Measurements from ENCODE around the gene KRTAP17-1.
"Not testable (repeated sequence)": the region's sequence is repeated elsewhere in the genome, so short reads cannot be mapped to it uniquely, and the experiment has no call there.

Gene KRTAP17-1

GRCh38 chr17:41301916-41302901 lies 13.3 kb downstream of the KRTAP17-1 start, which contains the start of gene KRTAP29-1:
TSS of gene KRTAP29-1 (minus strand) at chr17:41302851. CDS start at chr17:41302851, 0 bp downstream.
- DNase-seq, result no peak

- DNase-seq, result no peak
These were observed 14.2 kb downstream of the KRTAP17-1 start for GRCh38 chr17:41301204-41301790.

- no peak for DNase-seq
These were observed 16.9 kb downstream of the KRTAP17-1 start for GRCh38 chr17:41298458-41299135.

- no peak for DNase-seq
These were observed 18.7 kb downstream of the KRTAP17-1 start for GRCh38 chr17:41296846-41297245.

GRCh38 chr17:41294016-41294415 lies 21.5 kb downstream of the KRTAP17-1 start:
- peak; percentile 71 for DNase-seq

GRCh38 chr17:41287050-41287449 lies 28.5 kb downstream of the KRTAP17-1 start:
- no peak for DNase-seq

- peak; percentile 21 for DNase-seq
These were observed 31.0 kb downstream of the KRTAP17-1 start for GRCh38 chr17:41284546-41284945.

- DNase-seq, result peak; percentile 95
These were observed 31.5 kb downstream of the KRTAP17-1 start for GRCh38 chr17:41284043-41284442.

GRCh38 chr17:41278176-41278955 lies 37.1 kb downstream of the KRTAP17-1 start:
- peak; percentile 20 for DNase-seq

GRCh38 chr17:41275648-41276190 lies 39.8 kb downstream of the KRTAP17-1 start, which contains the start of gene KRTAP9-7:
TSS of gene KRTAP9-7 (plus strand) at chr17:41275698. CDS start at chr17:41275698, 0 bp downstream.
- DNase-seq, result not testable (repeated sequence)

GRCh38 chr17:41271858-41272257 lies 43.7 kb downstream of the KRTAP17-1 start:
- DNase-seq, result no peak

GRCh38 chr17:41271323-41271722 lies 44.2 kb downstream of the KRTAP17-1 start:
- not testable (repeated sequence) for DNase-seq

GRCh38 chr17:41267711-41268110 lies 47.8 kb downstream of the KRTAP17-1 start:
- DNase-seq, result no peak

- no peak for DNase-seq
These were observed 50.4 kb downstream of the KRTAP17-1 start, which contains the start of gene KRTAP9-6 for GRCh38 chr17:41265078-41265477. TSS of gene KRTAP9-6 (plus strand) at chr17:41265378. CDS start at chr17:41265378, 0 bp downstream.
